Measurements from ENCODE around the gene INAVA.

- no peak for TF ChIP-seq POLR2A (IDR thresholded peaks at IDR 0.05; ENCODE audit: low read length)
- TF ChIP-seq GATA1 (IDR thresholded peaks at IDR 0.05; ENCODE audit: low read depth, low read length): no peak
Measured at GRCh38 chr1:200877839-200878551, 16.7 kb upstream of the INAVA start.

Measured in erythroblast (primary cell).